Stimulated activated CD8-positive, alpha-beta memory T cell treated with anti-CD3 and anti-CD28 coated beads, Interleukin-12 subunit alpha, Interleukin-12 subunit beta, amount 100 ng/mL, for 4 hours (primary cell): Measurements from ENCODE around the gene FOXJ1.

Experiments
- DNase-seq: peaks from one replicate; pipeline ENCODE4 v3.0.0-alpha.2; 2020; ENCODE audit warnings: low read depth

The FOXJ1 gene

GRCh38 chr17:76160896-76161528, 20.0 kb upstream of the FOXJ1 start:
- DNase-seq: no peak

- no peak for DNase-seq
Observed at GRCh38 chr17:76159157-76159556, 18.1 kb upstream of the FOXJ1 start.

- DNase-seq: no peak
Observed at GRCh38 chr17:76157759-76158158, 16.7 kb upstream of the FOXJ1 start.

GRCh38 chr17:76156662-76156991, 15.6 kb upstream of the FOXJ1 start:
- no peak for DNase-seq

DNA sequence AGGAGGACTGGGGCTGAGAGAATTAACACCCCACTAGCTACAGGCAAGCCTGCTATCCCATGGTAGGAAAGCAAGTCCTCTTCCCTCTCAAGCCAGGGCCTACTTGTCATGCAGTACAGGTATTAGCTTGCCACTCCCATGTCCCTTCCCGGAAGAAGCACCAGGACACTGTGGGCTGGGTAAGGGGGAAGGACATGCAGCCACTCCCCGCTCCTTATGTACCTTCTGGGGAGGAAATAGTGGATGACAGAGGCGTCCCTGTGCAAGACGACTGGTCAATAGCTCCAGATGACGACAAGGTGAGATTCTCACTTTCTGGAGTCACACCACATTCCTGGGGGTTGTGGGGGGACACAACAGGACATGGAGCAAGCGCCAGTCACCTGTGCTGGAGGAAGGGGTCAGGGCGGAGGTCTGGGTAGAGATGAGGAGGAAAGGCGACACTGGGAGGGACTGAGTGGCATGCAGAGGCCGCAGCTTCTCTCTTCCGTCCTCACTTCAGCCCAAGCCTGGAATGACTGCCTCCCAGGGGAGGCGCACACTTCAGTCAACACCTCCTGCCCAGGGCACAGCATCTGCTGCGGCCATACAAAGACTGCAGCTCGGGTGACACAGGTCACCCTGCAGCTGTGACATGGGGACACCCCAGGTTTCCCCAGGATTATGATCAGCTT, 15.1 kb upstream of the FOXJ1 start:
- no peak for DNase-seq

GRCh38 chr17:76154936-76155845, 14.1 kb upstream of the FOXJ1 start:
- DNase-seq: no peak

GRCh38 chr17:76154292-76154691, 13.2 kb upstream of the FOXJ1 start:
- DNase-seq: no peak

DNA sequence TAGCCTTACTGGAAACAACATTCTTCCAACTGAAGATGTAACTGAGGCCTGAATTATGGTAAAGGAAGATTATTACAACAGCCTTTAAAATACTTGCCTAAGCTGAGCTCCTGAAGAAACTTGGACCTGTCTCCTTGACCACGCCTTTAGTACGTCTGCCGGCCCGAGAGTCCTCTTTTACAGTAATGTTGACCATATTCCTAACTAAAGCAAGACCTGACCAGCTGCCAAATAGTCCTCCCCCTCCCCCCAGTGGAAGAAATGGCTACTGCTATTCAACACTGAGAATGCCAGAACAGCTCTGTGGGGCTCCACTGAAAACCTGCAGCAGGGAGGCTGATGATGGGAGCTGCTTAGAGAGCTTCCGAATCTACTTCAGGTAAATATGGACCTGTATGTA, 12.6 kb upstream of the FOXJ1 start:
- DNase-seq: no peak

DNA sequence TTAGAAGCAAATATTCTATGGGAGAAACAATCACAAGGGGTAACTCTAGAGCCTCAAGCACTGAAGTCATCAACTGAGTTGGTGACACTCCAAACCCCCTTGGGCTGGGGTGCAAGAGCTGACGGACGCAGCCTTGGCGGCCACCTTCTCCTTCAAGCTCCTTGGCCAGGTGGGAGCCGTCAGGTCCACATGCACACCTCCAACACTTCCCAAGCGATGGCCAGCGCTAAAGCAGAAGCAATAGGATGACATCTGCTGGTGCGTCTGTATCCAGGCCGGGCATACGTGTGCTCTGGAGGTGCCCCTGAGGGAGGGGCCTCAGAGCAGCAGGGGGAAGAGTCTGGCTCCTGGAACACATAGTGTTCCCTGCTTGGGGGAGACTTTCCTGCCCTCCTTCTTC, 12.2 kb upstream of the FOXJ1 start:
- no peak for DNase-seq

DNA sequence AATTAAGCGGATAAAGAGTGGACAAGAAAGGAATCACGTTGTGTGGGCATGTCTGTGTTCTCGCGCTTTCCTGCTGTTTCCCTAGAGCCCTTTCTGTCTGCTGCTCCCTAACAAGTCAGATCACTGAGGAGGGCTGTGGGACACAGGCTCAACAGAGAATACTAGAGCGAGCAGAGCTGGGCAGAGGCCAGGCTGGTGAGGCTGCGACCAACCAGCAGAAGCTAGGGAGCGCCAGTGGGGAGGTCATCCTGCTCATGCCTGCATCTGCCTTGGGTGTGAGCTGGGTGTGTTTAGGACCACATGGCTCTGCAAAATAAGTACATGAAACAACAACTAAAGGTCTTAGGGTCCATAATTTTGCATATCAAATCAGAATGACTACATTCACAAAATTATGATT, 11.5 kb upstream of the FOXJ1 start:
- DNase-seq: no peak

- DNase-seq: no peak
Observed at GRCh38 chr17:76151896-76152454, 10.9 kb upstream of the FOXJ1 start.

DNA sequence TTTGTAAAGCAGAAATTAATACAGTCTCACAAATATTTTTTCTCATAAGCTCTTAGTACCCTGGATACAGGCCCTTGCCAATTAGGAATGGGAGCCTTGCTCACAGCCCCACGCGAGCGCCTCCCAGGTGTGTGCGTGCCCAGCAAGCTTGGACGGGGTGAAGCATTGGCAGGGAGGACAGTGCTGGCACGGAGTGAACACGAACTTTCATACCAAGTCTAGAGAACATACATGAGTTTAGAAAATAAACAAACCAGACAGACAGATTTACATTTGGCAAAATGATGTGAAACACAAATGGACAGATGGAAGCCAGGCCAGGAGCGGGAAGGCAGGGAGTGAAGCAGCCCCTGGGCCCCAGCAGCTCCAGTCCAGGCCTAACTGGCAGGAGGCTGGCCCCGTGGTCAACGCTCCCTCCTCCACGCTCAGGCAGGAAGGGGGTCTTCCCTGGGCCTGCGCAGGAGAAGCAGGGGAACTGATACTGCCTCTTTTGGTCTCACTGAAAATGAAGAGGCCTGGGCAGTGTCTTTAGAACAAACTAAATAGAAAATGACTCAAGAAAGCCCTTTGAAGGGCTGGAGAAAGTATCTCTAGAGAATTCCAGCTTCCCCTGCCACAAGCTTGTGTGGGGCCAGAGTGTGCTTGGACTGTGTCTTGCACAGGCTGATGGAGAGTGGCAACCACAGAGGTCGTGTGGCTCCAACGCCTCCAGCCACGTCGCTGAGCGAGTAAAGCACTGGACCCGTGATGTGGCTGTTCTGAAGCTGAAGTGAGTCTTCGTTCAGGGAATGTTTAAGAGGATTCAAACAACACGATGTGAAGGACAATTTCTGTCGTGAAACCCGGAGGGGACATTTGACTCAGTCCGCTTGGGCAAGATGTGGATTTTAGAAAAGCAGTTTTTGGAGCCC, 9.9 kb upstream of the FOXJ1 start:
- no peak for DNase-seq

GRCh38 chr17:76149214-76149613, 8.2 kb upstream of the FOXJ1 start:
- no peak for DNase-seq

DNA sequence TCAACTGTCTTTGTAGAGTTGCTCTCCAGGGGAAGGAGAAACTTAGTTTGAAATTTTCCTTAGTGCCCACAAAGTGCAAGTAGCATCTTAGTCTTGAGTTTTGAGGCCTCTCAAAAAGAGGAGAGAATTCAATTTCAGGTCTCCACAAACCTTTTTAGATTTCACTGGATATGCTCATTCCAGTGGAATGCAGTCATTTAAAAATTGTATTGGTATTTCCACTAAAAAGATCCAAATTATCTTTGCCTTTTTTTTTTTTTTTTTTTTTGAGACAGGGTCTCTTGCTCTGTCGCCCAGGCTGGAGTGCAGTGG, 6.9 kb upstream of the FOXJ1 start:
- DNase-seq: no peak

GRCh38 chr17:76147211-76148014, 6.4 kb upstream of the FOXJ1 start:
- no peak for DNase-seq

GRCh38 chr17:76146053-76146851, 5.2 kb upstream of the FOXJ1 start:
- no peak for DNase-seq

DNA sequence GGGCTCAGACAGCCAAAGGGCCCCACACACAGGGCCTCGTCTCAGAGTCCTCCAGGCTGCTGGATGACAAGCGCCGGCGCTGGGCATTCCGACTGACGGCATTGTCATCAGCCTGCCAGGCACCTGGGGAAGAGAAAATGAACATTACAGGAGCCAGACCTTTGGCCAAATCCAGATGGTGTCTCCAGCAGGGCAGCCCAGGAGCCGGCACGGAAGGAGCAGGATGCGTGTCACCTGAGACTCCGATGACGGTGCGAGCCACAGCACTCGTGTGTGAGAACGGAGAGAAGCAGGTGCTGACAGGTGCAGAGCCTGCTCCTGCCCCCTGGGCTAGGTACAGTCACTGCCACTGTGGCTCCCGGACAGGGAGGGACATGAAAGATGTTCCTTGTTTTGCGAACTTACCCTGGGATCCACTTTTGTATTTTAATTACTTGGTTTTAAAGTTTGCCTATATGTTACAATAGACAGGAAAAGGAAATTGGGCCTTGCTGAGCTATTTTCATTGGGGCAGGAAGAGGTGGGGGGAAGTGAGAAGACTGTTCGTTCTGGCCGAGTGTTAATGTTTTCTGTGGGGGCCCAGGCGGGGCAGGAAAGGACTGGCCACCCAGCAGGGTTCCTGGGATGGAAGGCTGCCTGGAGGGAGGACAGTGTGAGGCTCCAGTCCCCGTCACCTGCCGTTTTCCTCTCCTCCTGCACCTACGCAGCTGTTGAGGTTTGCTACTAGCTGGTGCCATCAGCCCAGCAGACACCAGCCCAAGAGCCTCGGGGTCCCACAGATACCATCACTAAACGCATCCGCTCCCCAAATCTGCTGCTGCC, 4.4 kb upstream of the FOXJ1 start:
- DNase-seq: no peak

- DNase-seq: no peak
Observed at GRCh38 chr17:76142585-76143041, 1.6 kb upstream of the FOXJ1 start.

DNA sequence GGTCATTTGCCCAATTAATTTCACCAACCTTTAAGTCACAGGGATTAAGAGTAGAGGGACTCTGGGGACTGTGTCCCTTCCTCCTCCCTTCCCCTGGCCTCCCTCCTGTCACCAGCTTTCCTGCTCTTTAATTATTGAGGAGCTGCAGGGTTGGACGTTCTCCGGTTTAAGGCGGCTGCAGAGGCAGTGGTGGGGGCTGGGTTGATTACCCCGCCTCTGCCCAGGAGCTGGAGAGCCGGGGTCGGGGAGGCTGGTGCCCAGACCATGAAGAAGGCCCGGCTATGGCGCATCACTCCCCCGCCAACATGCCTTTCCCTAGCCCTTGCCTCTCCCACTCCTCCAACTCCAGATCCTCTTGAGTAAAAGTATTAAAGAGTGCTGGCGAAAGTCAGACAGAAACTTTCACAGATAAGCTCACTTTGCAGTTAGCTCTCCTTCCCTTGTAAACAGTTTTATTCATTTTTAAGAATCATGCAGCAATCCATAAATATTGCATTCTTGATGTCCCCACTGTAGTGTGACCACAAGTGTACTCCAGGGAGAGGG, 1.1 kb upstream of the FOXJ1 start:
- DNase-seq: no peak
